ENCODE data around the gene SNF8. TPM values are rescaled to one million over a fixed set of nuclear protein-coding genes. Genes with fewer than 3 reads are reported as not detected.

The SNF8 gene
- total and polyA plus RNA-seq, 2 of the 4 experiments (the other 2 are of a cell fraction): 171 to 181 TPM

- no TSS peak for BruUV-seq (replicated peaks)
- H3K27ac ChIP-seq (ENCODE audit: insufficient read depth, low read length): peak overlapping the region; percentile 34
- peak overlapping the region; percentile 6 for H2BK5ac ChIP-seq (ENCODE audit: low read depth, low read length, poor library complexity, severe bottlenecking)
- H3K4me1 ChIP-seq (ENCODE audit: control insufficient read depth, insufficient read depth, low read length): peaks cover 1% of the 10 kb centered on the region; the same call in 1 of the 2 replicates
- no peak overlapping the region for H2BK20ac ChIP-seq (ENCODE audit: low read depth, low read length)
- peak overlapping the region; percentile 45 for H4K91ac ChIP-seq (ENCODE audit: insufficient read depth, low read depth, low read length)
- peak overlapping the region; percentile 91 for H3K4me2 ChIP-seq (ENCODE audit: low read depth, low read length)
- H2BK120ac ChIP-seq (ENCODE audit: low read depth, low read length): no peak overlapping the region
- in situ Hi-C loops (cut with MboI; ENCODE audit: low sequenced_read_pairs) (no loop called here), dilution Hi-C loops (cut with HindIII; ENCODE audit: low sequenced_read_pairs, unreplicated experiment) (no loop called here), intact Hi-C loops (cut with micrococcal nuclease) (no loop called here)
- CTCF ChIA-PET: interaction anchor here (1.0 kb wide), 1 partner anchor 14 kb away, joined by 3 read pairs; no protein-coding TSS in a partner anchor
- peaks cover 18 to 26% of the 10 kb centered on the region in 2 experiments; a peak in 3 of 4 replicates for H3K79me1 ChIP-seq (ENCODE audit: low read depth in 1 of 2, low read length in 2 of 2)
- TF ChIP-seq NFE2L2 (IDR thresholded peaks at IDR 0.05; ENCODE audit: low read depth, low read length) (no peak), BHLHE40 (IDR thresholded peaks at IDR 0.05; ENCODE audit: low read depth, low read length) (no peak), CEBPB (IDR thresholded peaks at IDR 0.05; ENCODE audit: low read depth, low read length) (peak; percentile 70)
- no peaks in the 10 kb centered on the region for H4K20me1 ChIP-seq (ENCODE audit: insufficient read depth, low read length)
- DNase-seq: no peak
- peaks cover 11% of the 10 kb centered on the region for H3K36me3 ChIP-seq (ENCODE audit: control insufficient read depth, insufficient read depth, low read length)
- 0 out of 2 replicates have a peak overlapping the region, but pooled peaks have one; percentile 16 for H4K5ac ChIP-seq (ENCODE audit: low read depth, low read length)
- peak overlapping the region; percentile 48 for H3K9ac ChIP-seq (ENCODE audit: low read depth, low read length)
- H3K18ac ChIP-seq (ENCODE audit: low read depth, low read length): no peak overlapping the region
- peak overlapping the region; percentile 59 for H3K4me3 ChIP-seq (ENCODE audit: insufficient read depth, low read depth, low read length)
- POLR2A ChIA-PET (ENCODE audit: unreplicated experiment): interaction anchor here (1.0 kb wide), 1 partner anchor 12 kb away, joined by 3 read pairs; no protein-coding TSS in a partner anchor
- H3K9me3 ChIP-seq (ENCODE audit: control insufficient read depth, insufficient read depth, low read length): no peaks in the 10 kb centered on the region
- peak overlapping the region; percentile 100 for H2AK9ac ChIP-seq (replicated peaks; ENCODE audit: low read depth, low read length, poor library complexity)
- no peaks in the 10 kb centered on the region for H3K27me3 ChIP-seq (ENCODE audit: control insufficient read depth, insufficient read depth, low read length)
- H2AFZ ChIP-seq (replicated peaks; ENCODE audit: low read length, poor library complexity): peak overlapping the region; percentile 99
- peak overlapping the region; percentile 90 for H3K4ac ChIP-seq (ENCODE audit: low read depth, low read length)
- WGBS, 2 experiments (ENCODE audit: extremely low coverage in 2 of 2, insufficient read length in 1 of 2): no CpG with 5 or more reads among the region's 24 CpGs
- H3K9me1 ChIP-seq (ENCODE audit: insufficient read depth, low read length): no peaks in the 10 kb centered on the region; the same call in 1 of the 2 replicates
- peak overlapping the region; percentile 46 for H3K56ac ChIP-seq (ENCODE audit: extremely low read depth, insufficient read depth, low read length)
- peak overlapping the region; percentile 52 to 90; a peak in 3 of 4 replicates for H4K8ac ChIP-seq (ENCODE audit: low read depth in 2 of 2, low read length in 2 of 2)
- no peak; the same call in 1 of the 2 replicates for ATAC-seq (ENCODE audit: low read depth)
- H2BK15ac ChIP-seq (ENCODE audit: low read depth, low read length): no peak overlapping the region
- H2AK5ac ChIP-seq (ENCODE audit: low read depth, low read length): peak overlapping the region; percentile 95
- H3K14ac ChIP-seq (replicated peaks; ENCODE audit: low read depth, low read length): peak overlapping the region; percentile 87
- H3K23ac ChIP-seq (ENCODE audit: low read depth, low read length): peak overlapping the region; percentile 86
Measured at GRCh38 chr17:48892940-48893645, 51.5 kb downstream of the SNF8 start.
